ENCODE results near the gene FBXW8. TPM values are rescaled to one million over a fixed set of nuclear protein-coding genes. Genes with fewer than 3 reads are reported as not detected.

Gene FBXW8
- total RNA-seq, 3 donors from 2014 or later, result 12.0 to 13.2 (median 13.1) TPM

DNA sequence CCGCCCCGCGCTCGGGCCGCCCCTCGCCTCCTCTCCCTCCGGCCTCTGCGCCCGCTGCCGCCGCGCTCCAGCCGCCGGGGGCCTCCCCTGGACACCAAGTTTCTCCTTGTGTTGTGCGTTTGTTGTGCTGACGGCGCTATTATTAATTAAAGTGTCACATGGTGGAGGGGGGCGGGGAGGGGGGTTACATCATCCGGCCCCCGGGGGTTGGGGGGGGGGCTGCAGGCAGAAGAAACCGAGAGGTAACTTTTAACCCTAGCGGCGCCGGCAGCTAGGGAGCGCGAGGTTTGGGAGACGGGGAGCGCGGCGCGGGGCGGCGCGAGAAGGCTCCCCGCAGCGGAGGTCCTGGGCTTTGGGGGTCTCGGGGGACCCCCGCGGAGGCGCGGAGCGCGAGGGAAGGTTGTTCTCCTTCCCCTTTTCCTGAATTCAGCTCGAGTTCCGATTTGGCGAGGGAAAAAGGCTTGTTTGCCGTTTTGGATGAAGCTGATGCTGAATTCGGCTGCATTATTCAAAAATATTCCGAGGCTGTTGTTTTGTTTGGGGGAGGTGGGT is 29.3 kb upstream of the FBXW8 start, which contains the start of gene HRK:
HRK (minus strand) TSS at position 117 of the 552 bp plus-strand sequence. CDS start 134 bp downstream, outside the sequence.
- intact Hi-C loops (cut with DNase I, micrococcal nuclease), result no loop called here
- Histone ChIP-seq H3K9me3 (no peaks in the 10 kb centered on the region), H3K36me3 (ENCODE audit: low read depth) (no peaks in the 10 kb centered on the region), H3K4me3 (no peak within 1 kb of the TSS), H3K4me1 (ENCODE audit: low read depth) (peaks cover 32% of the 10 kb centered on the region)
- ATAC-seq (no peak), DNase-seq (no peak)
- TF ChIP-seq, protein P1, sequence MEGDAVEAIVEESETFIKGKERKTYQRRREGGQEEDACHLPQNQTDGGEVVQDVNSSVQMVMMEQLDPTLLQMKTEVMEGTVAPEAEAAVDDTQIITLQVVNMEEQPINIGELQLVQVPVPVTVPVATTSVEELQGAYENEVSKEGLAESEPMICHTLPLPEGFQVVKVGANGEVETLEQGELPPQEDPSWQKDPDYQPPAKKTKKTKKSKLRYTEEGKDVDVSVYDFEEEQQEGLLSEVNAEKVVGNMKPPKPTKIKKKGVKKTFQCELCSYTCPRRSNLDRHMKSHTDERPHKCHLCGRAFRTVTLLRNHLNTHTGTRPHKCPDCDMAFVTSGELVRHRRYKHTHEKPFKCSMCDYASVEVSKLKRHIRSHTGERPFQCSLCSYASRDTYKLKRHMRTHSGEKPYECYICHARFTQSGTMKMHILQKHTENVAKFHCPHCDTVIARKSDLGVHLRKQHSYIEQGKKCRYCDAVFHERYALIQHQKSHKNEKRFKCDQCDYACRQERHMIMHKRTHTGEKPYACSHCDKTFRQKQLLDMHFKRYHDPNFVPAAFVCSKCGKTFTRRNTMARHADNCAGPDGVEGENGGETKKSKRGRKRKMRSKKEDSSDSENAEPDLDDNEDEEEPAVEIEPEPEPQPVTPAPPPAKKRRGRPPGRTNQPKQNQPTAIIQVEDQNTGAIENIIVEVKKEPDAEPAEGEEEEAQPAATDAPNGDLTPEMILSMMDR (IDR thresholded peaks at IDR 0.05), result no peak

DNA sequence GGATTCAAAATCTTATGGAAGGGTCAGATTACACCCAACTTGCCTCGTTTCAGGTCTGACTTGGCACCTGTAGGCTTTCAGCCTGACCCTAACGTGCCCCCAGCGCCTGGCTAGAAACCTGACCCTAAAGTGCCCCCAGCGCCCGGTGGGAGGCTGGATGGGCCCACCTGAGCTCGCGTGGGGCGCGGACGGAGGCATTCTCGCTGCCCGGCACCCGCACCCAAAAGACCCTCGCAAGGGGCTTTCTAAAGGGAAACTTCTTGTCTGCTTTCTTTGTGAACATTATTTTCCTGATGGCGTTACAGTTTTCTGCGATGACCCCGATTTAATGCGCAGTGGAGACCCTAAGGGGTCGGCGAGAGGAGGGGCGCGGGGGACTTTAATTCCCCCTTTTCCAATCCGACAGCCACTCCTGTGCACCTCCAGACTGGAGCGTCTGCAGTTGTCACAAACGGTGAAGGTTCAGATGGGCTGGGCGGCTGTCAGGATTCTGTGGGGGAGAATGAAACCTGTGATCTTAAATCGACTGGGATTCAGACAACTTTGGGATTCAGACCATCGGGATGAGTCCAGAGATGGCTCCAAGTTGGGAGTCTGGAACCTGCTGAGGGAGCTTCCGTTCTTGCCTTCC is 28.8 kb upstream of the FBXW8 start:
- DNase-seq (no peak), ATAC-seq (no peak)
- Histone ChIP-seq H3K36me3 (ENCODE audit: low read depth) (no peaks in the 10 kb centered on the region), H3K4me1 (ENCODE audit: low read depth) (peaks cover 32% of the 10 kb centered on the region), H3K4me3 (no peak overlapping the region), H3K9me3 (no peaks in the 10 kb centered on the region)
- intact Hi-C loops (cut with DNase I, micrococcal nuclease), result no loop called here
- TF ChIP-seq, protein P1 (IDR thresholded peaks at IDR 0.05), result no peak

DNA sequence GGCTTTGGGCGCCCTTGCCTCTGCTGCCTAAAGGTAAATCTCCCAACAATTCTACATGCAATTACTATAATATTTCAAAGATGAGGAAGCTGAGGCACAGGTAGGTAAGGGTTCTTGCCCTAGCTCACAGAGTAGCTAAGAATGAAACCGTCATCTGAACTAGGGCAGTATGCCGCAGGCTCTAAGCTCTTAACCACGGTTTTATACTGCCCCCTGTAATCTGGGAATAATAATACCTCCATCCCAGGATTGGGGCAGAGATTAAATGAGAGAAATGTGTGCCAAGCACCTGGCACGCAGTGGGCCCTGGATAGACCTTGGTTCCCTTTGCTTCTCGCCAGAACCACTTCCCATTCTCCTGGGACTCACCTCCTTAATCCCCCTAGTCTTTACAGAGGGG is 28.0 kb upstream of the FBXW8 start:
- ATAC-seq (no peak), DNase-seq (no peak)
- no peaks in the 10 kb centered on the region for H3K36me3 ChIP-seq (ENCODE audit: low read depth)
- intact Hi-C loops (cut with DNase I, micrococcal nuclease), result no loop called here
- TF ChIP-seq, protein P1 (IDR thresholded peaks at IDR 0.05), result no peak
- H3K4me3 ChIP-seq, result no peak overlapping the region
- no peaks in the 10 kb centered on the region for H3K9me3 ChIP-seq
- H3K4me1 ChIP-seq (ENCODE audit: low read depth), result peaks cover 32% of the 10 kb centered on the region

DNA sequence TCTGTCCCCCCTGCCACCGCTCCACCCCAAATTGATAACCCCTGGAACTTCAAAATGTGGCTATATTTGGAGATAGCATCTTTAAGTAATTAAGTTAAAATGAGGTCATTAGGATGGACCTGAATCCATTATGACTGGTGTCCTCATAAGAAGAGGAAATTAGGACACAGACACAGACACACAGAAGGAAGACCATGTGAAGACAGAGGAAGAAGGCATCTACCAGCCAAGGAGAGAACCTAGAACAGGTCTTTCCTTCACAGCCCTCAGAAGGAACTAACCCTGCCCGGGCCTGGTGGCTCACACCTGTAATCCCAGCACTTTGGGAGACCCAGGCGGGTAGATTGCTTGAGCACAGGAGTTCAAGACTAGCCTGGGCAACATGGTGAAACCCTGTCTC is 25.9 kb upstream of the FBXW8 start:
- Histone ChIP-seq H3K9me3 (no peaks in the 10 kb centered on the region), H3K36me3 (ENCODE audit: low read depth) (no peaks in the 10 kb centered on the region), H3K4me3 (no peak overlapping the region), H3K4me1 (ENCODE audit: low read depth) (peaks cover 16% of the 10 kb centered on the region)
- TF ChIP-seq, protein P1 (IDR thresholded peaks at IDR 0.05), result no peak
- intact Hi-C loops (cut with DNase I, micrococcal nuclease), result no loop called here
- DNase-seq (no peak), ATAC-seq (no peak)

DNA sequence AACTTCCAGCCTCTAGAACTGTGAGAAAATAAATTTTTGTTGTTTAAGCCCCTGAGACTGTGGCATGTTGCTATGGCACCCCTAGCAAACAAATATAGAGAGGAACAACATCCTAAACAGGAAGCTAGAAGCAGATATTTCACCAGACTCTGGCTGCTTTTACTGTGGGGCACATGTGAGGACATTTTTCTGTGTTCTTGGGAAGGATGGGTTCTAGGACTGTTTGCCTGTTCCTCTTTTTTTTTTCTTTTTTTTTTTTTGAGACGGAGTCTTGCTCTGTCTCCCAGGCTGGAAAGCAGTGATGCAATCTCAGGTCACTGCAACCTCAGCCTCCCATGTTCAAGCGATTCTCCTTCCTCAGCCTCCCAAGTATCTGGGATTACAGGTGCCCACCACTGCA is 25.3 kb upstream of the FBXW8 start:
- Histone ChIP-seq H3K9me3 (no peaks in the 10 kb centered on the region), H3K4me1 (ENCODE audit: low read depth) (peaks cover 10% of the 10 kb centered on the region), H3K4me3 (no peak overlapping the region), H3K36me3 (ENCODE audit: low read depth) (no peaks in the 10 kb centered on the region)
- ATAC-seq (no peak), DNase-seq (no peak)
- TF ChIP-seq, protein P1 (IDR thresholded peaks at IDR 0.05), result no peak
- intact Hi-C loops (cut with DNase I, micrococcal nuclease), result no loop called here

Measured in mucosa of descending colon (tissue), 3 donors.